ENCODE measurements around the gene DLX6.
A peak's percentile ranks its signal among the peaks of the same experiment; 100 is the strongest.

Gene DLX6

DNA sequence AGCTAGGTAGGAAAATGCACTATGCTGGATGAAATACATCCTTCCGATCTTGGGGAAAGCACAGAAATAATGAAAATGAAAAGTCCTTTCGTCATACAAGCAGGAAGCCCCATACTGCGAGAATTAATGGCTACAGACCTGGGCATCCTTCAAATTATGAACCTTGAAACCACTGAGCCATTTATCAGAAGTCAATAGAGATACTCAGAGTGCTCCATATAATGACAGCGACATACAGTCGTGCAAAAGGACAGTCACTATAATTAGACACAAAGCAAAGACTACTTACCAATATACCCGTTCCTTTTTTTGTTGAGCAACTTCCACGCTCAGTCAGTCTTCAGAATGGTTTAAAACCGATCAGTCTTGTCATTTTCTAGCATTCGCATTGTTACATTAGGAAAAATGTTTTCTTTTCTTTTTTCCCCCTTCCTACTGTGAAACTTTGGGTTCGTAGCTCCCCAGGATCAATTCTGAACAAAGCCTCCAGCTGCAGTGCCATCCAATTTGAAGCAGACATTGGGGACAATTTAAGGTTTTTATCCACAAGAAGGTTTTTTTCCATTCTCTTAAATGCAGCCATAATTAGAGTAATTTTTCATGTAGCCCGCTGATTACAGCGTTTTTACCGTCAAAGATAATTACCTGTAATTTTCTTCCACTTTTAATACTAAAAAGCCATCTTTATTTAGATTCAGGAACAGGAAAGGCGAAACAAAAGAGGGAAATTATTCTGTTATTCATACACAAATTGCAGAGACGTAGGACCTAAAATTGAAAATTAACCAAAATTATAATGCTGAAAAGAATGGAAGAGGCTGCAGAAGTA lies 6.4 kb downstream of the DLX6 start:
- DNase-seq, result no peak

DNA sequence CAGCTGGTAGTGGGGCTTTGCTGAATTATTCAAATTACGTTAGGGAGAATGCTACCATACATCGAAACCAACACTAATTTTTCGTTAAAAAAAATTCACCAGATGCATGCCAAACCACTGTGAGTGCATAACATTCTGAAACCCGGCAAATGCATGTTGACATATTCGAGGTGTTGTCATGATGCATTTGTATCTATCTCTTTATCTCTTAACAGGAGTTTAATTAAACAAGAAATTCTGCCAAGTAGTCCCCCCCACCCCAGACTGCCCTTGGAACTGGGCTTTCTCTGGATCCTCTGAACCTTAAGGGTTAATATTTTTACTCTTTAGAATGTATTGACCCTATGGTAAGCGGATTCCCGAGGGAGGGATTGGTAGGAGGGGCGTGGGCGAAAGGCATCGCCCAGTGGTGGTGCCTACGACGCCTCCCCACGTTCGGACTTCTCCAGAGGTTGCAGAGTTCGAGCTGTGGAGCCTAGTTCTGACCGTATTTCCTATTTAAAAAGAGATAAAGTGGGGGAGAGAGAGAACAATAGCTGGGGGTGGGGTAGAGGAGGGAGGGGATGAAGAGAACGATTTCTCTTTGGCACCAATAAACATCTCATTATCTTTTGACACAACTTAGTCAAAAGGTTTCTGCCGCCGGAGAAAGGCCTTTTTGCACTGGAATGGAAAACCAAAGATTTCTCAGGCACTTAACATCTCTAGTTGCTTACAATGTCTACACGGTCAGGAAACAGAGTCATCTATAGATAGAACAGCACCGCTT lies 7.2 kb downstream of the DLX6 start:
- no peak for DNase-seq

DNA sequence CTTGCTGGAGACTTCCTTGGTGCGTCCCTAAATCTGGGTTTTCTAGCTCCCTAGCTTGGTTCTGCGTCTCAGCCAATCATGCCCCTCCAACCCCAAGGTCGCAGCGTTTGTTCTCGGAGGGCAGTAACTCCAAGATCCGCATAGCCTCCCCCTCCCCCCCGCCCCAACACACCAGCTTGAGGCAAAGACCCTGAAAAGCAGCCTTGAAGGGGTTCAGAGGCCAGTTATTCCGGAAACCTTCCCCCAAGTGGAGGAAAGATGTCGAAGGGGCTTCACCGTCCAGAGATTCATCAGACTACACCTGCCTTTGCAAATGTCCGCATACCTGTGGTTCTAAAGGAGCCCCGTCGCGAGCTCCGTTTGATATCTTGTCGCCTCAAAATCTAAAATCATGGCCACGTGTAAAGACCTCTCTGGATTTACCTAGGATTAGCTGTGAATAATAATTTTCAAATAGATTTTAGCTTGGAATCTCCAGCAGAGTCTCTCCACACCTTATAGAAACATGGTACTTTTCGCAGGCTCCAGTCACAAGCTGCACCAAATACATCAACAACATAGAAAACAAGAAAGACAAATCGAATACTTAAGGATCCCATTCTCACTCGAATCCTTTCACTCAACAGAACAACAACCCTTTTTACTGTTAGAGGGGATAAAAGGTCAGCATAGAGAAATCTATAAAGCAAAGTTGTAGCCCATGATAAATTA lies 7.9 kb downstream of the DLX6 start:
- DNase-seq, result no peak

DNA sequence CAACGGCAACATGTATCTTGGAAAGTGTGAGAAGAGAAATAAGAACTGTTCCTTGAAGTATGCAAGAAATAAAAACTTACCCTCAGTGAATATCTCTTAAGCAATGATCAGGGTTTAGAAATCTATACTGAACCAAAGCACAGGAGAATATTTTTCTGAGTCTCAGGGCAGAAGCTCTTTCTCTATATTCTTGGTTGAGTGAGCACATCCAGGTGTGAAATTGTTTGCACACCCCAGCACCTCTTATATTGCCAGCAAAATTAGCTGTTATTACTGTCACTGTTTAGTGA lies 8.4 kb downstream of the DLX6 start:
- DNase-seq, result no peak

DNA sequence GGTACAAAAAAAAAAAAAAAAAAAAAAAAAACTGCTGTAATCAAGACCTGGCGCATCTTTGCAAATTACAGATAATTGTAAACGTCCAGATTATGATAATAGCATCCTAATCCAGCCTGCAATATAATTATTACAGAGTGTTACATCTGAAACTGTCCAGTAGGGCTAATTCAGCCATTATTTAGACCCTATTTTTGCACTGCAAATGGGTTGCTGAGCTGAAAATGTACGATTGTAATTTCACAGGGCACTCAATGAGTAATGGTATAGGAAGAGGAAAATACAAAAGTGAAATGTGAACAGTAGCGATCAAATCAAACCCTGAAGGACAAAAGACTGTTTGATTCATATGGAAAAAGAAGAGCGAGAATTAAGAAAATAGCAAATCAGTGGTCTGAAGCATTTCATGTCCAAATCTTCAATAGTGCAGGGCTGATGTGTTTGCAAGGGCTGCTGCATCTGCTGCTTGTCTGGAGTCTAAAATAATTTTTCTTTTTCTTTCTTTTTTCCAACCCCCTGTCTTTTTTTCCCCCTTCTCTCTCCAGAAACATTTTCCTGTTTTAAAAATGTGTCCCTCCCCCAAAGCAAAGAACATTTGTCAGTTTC lies 8.9 kb downstream of the DLX6 start:
- DNase-seq, result no peak

DNA sequence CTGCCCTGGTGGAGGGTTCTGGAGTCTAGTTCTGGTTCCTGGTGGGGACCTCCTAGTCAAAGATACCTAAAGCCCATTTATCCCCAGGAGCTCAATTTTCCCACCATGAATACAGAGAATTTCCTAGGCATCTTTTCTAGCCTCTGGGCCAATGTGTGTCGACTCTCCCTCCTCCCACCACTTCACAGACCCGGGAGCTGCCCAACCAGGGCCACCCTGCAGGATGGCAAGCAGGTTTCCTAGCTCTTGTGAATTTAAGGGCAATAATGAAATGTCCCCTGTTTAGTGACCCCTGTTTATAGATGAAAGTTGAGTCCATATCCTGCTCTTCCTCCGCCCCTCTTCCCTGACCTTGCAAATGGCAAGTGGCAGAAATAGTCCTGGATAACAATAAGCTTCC lies 9.9 kb downstream of the DLX6 start:
- no peak for DNase-seq

DNA sequence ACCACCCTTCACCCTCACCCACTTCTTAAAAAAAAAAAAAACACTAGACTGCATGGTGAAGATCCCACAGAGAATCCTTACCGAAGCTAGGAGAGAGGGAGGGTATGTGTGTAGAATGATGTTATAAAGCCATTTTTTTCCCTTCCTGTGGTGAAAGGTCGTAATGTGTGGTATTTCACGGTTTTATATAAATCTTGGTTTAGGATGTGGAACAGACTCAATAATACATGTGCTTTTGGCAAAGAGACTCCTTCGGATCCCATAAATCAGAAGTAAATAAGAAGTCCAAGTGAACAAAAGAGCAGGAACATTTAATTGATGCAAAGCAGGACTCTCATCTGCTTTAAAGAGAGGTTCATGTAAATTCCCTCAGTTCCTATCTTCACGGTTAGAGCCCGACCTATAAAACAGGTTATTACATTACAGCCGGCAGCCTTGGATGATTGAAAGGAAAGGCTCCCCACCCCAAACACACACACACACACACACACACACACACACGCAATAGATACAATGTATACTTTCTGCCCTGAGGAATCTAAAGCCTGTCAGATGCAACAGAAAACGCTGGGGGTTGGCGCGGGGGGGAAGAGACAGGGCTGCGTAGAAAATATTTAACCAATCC lies 10.5 kb downstream of the DLX6 start:
- DNase-seq, result no peak

DNA sequence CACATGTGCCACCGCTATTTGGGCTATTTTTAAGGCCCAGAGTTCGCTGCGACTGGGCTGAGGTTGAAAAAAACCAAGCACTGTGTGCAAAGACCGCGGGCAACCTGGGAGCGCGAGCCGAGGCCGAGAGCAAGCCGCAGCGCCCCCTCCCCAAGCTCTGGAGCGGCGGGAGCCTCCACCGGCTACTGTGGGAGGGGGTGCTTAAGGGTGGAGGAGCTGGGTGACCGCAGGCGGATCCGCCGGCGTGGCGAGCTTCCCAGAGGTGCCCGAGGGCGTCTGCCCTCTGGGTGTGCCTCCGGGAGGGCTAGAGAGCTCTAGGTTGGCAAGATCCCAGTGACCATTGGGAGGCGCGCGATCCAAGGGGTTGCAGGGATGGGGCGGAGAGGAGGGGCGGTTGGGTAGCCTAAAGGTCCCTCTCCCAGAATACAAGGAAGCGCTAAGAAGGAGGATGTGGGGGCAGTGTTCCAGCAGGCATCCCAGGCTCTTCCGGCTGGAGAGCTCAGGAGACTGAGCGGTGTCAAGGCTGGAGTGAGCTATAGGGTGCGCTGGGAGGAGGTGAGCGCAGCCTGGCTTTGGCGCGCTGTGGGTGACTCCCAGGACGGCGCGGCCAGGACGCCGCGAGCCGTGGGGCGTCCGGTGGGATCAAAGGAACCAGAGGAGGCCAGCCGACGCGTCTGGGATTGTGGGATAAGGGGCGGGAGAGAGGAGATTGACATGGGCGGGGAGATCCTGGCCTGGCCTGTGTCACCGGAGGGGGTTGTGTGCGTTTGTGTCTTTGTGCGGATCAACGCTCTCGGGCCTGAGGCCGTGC lies 11.2 kb downstream of the DLX6 start:
- DNase-seq, result peak; percentile 93

DNA sequence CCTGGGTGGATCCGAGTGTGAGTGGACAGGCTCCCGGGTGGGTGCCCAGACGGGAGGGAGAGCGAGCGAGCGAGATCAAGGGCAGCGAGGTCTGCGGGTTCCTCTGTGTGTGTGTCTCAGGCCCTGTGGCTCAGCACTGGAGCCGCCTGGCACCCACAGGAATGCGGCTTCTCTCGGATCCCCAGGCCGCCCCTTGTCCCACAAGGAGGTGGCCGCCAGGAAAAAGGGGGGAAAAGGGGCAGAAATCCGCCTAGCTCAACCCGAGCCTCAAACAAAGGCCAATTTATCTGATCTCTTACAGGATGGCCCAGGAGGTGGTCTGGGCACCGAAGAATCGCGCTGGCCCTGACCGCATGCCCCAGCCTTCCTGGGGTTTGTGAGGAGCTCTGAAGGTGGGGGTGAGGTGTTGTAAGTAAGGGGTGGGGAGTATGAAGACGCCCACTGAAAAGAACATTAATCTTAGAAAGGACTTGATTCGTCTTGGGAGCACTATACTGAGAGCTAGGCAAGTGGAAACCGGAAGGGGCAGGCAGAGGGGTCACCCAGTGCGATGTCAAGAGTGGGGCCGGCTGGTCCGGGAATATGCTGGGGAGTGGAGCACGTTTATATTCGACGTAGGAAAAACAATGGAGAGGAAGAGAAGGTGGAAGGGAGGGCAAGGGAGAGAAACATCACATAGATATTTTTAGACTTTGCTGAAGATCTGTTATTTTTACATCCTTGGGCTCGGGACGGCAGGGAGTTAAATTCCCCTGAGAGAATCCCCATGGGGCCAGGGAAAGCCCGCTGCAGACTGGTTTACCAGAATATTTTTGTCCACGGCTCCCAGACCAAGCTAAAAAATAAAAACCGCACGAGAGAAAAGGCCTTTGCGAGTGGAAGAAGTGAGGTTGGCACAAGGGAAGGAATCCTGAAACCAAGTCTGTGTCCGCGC lies 12.1 kb downstream of the DLX6 start:
- no peak for DNase-seq

DNA sequence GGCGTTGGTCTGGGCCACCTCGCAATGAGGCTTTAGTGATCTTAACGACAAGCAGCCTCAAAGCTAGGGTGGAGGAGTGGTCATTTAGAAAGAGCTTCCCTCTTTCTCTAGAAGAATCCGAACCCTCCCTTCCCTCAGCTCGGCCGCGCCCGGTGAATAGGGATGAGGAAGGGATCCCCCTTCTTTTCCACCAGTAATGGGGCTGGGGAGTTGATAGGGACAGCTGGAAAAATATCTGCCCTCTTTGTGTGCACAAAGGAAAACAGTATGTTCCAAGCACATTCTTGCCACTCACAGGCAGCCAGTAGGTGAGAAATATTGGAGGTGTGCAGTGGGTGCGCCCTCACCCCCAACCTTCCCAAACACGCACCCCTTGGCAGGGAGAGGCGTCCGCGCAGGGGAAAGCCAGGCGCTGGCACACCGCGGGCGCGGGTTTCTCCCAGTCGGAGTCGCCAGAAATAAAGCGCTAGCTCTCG lies 12.8 kb downstream of the DLX6 start:
- no peak for DNase-seq

DNA sequence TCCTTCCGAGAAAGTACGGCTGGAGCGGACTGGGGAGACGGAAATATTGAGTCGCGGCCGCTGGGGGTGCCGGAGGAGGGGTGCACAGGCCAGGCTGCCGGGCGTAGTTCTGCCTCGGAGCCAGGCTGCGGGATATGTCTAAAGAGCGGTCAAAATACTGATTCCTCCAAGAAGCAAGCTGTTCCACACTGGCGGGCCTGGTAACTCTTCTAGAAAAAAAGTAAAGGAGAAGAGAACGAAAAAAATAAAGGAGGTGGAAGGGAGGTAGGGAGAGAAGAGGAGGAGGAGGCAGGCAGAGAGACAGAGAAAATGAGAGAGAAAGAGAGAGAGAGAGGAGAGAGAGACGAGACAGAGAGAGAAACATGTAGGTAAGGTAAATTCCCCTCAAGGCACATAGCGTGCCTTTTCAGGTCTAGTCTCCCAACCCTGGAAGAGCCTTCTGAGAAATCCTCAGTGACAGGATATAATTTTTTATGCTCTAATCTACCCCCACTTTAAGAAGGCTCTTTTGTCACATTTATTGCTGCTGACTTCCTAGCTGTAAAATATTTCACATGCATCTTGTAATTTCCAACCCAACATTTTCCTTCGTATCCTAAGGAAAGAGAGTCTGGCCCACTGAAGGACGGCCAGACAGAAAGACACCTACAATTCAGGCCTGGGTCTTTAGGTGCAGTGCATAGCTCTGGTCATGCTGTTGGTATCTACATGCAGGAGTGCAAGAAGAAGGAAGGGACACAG lies 13.6 kb downstream of the DLX6 start:
- no peak for DNase-seq

DNA sequence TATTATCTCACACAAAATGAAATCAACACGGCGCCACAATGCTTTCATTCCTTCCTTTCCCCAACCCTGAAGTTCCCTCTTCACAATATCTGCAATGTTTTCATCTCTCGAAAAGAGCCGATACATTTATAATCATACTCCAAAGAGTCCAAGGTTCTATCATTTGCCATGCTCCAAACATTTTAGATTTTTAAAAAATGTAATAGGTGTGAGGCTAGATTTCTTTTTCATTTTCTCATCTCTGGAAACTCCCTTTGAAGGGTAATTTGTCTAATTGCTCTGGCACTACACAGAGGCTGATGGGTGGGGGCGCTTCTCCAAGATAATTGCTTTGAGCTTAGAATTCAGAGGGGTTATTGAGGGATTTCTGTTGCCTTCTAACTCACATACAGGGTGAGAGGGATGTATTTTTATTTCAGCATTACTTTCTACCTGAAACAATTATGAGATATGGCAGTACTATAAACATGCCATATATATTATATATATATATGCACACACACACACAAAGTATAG lies 14.4 kb downstream of the DLX6 start:
- no peak for DNase-seq

DNA sequence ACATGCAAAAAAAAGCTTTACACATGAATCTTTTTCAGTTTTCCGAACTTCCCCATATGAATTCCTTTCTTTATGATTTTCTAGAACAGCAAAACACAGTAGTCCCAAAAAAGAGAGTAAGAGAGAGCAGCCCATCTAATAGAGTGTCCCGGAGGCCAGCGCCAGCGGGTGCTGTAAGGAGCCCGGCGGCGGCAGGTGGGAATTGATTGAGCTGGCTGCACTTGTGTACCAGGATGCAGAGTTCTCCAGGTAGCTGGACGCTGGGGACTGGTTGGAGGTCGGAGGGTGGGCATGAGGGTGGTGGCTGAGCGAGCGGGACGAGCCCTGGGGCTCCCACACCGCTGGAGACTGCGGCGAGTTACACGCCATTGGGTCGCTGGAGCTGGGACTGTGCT lies 15.2 kb downstream of the DLX6 start:
- no peak for DNase-seq

DNA sequence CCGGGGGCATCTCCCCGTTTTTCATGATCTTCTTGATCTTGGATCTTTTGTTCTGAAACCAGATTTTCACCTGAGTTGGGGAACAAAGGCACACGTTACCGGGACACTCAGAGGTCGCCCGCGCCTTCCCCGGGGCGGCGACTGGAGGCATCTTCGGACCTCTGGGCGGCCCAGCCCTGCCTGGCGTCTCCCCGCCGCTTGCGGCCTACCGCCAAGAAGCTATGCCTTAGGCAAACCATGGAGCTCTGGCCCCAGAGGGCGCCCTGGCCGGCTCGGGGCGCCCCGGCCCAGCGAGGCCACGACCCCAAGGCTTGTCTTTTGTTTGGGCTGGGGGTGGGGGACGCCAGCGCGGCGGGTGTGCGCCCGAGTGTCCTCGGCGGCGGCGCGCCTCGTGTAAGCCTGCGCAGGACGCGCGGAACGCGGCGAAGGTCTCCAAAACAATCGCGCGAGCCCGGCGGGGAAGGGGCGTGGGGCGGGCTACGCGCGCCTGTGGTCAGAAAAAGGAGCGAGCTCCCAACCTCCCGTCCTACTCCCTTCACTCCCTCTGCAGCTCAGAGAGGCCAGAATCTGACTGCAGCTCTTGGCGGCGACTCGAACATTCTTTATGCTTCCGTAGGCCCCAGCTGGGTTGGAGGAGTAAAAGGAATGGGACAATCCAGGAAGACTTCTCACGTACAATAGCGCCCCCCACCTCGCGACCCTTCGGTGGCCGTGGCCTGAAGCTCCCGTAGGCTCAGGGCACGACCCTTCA lies 15.8 kb downstream of the DLX6 start:
- no peak for DNase-seq

DNA sequence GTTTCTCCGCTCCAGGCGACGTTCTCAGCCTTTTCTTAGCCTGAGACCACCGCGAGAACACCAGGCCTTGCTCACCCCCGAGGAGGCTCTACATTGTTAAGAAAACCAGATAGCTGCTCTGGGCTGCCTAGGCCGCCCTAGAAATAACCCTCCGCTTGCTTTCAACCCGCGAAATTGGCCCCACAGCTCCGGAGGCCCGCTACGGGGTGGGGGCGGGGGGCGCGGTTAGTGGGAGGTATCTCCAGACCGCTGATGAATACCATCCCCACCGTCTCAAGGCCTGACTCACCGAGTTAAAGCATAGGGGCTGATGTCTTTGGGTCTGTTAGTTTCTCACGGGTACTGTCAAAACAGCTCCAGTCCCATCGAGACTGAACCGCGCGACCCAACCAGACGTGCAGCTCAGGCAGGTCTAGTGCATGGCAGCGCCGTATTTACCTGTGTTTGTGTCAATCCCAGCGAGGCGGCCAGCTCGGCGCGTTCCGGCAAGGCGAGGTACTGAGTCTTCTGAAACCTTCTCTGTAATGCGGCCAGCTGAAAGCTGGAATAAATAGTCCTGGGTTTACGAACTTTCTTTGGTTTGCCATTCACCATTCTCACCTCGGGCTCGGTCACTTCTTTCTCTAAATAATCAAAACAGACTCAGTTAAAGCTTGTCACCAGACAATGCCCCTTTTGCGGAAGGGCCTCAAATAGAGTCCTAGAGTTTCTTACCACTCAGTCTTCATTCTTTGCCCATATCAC lies 16.6 kb downstream of the DLX6 start:
- no peak for DNase-seq

DNA sequence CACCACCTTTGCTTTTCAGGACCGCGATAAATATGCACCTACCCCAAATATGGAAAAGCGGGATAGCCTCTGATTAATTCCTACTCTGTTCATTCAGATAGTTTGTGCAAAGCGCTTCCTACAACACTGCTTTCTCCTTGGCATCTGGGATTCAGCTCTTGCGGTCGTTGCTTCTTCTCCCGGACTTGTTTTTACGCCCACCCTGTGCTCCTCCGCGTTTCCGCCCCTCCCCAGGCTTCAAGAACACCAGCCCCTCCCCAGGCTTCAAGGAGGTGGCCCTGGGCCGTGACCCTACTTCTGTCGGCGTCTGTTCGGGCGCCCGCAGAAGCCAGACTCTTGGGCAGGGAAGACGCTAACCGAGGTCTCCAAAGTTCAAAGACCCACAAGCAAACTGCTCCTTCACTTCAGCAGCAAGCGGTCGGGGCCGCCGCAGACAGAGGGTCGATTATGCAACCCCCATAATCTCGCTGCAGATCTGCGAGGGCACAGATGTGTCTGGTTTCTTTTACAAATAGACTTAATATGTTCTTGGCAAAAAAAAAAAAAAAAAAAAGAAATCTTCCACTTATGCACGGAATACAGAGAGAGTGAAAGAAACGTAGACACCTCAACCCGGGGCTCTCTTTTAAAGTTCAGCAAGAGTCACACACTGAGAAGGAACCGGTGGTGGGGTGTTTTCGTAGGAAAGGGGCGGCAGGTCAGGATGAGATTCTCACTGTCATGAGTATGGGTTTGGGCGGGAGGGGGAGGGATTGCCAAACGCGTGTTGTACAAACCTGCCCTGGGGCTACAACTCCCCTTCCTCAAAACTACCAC lies 17.3 kb downstream of the DLX6 start:
- no peak for DNase-seq

Data from COR-L47 (cell line).